Activated effector memory CD4-positive, alpha-beta T cell treated with anti-CD3 and anti-CD28 coated beads, Interleukin-2, amount 50 U/mL, for 16 hours (primary cell): ENCODE results near the gene GPX7.
"Not testable (repeated sequence)": the region's sequence is repeated elsewhere in the genome, so short reads cannot be mapped to it uniquely, and the experiment has no call there.

Source experiments
- DNase-seq: peaks from one replicate; pipeline ENCODE4 v3.0.0-alpha.2; 2020

The GPX7 gene

DNA sequence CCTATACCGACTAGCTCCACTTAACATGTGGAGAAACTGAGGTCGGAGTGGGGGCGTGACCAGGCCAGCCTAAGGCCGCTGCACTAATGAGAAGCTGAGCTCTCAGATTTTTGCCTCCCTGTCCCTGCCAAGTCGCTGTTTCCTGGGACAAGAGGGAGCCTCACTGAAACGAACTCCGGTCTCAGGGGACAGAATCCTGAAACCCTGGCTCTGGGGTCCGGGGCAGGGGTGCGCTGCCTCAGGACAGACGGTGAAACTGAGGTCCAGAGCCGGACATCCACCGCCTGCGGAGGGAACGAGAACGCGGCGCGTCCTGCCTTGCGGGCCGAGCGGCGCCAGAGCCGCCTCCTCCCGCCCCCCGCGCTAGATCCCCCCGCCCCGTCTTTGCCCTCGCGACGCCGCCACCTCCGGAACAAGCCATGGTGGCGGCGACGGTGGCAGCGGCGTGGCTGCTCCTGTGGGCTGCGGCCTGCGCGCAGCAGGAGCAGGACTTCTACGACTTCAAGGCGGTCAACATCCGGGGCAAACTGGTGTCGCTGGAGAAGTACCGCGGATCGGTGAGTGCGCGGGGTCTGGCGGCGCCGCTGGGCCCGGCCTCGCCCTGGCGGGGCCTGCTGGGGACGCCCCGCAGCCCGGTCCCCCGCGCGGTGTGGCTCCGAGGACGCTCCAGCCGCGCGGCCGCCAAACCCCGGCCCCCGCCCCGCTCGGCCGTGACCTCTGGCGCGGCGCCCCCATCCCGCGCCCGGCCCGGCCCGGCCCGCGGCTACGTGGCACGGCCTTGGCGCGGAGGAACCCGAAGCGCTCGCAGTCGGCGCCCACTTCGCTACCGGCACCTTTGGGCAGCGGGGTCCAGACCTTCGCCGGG, at the start of gene GPX7:
Gene GPX7 (plus strand): TSS at position 381 of the 865 bp plus-strand sequence. CDS start 39 bp downstream, at position 420.
- DNase-seq, result peak; percentile 83

DNA sequence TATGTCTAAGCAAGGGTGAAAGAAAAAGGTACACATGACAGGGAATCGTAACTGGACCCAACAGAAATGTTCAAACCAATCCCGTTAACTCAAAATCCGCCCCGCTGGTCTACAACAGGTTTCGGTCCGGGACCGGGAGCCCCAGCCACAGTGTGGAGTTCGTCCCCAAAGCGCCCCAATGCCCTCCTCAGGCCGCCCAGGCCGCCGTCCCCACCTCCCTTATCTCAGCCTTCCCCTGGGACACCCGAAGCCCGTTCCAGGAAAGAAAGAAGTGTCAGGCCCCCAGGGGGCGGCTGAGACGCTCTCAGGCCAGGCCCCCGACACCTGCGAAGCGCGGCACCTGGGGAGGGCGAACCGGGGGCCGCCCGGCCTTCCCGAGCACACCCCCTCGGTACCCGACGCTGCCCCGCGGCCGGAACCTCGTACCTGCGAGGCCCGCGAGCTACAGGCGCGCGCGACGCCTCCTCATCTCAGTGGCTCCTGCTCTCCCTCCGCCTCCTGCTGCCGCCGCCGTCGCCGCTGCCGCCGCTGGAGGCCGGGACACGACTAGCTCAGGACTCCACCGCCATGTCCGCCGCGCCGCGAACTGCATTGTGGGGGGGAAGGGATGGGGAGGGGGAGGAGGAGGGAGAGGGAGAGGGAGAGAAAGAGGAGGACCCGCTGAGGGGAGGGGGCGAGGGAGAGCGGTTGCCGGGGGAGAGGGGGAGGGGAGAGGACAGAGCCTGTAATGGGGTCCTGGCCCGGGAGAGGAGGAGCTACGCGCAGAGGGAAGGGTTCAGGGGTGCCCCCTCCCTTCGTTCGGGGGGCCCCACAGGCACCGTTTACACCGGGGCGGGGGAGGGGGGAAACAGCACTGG, 49.4 kb upstream of the GPX7 start, which contains the start of gene TUT4:
Gene TUT4 (minus strand): TSS at position 588 of the 857 bp plus-strand sequence. CDS start 26,812 bp downstream, outside the sequence.
- DNase-seq, result peak; percentile 90

DNA sequence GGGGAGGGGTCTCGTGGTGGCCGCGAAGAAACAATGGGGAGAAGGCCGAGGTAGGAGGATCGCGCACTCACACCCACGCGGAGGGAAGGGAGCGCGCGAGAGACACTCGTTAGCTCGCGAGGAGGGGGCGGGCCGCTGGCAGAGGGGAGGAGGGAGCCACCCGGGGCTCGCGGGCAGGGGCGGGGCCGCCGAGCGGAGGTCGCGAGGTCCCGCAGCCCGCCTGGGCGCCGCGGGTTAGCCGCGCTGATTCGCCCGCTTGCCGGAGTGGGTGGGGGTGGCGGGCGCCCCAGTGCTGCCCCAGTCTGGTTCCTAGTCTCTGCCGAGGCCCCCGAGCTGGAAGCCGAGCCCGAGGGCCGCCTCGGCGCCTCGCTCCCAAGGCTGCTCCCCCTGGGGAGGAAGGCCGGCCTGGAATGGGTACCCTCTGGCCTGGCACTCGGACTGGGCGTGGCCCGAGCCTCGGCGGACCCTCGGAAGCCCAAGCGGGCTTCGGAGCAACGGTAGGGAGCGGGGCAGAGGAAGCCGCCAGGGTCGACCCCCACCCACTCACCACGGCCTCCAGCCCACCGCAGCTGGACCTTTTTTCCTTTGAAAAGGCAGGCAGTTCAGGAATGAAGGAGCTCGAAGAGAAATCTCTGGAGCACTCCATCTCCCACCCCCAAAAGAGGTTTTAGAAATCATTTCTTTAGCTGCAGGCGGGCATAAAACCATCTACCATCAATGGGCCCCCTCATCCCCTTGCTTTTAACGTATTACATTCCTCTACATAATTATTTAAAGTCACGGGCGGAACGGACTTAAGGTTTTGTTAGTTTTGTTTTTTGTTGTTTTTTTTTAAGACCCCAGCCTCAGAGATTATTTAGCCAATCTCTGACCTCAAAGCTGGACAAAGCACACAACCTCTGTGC, 48.6 kb upstream of the GPX7 start:
- DNase-seq, result peak; percentile 96

DNA sequence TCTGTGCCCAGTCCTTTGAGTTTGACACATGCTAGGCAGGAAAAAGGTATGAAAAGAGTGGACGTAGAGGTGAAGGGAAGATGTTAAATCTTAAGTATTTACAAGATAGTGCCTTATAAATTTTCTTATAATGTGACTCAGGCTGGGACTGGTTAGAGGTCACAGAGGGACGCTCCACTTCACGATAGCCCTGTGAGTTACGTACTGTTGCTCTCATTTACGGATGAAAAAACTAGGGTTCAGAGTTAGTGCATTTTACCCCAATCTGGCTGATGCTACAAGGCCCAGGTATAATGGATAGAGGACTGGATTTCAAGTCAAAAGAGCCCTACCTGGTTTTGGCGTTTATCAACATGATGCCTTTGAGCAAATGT, 47.9 kb upstream of the GPX7 start:
- no peak for DNase-seq

DNA sequence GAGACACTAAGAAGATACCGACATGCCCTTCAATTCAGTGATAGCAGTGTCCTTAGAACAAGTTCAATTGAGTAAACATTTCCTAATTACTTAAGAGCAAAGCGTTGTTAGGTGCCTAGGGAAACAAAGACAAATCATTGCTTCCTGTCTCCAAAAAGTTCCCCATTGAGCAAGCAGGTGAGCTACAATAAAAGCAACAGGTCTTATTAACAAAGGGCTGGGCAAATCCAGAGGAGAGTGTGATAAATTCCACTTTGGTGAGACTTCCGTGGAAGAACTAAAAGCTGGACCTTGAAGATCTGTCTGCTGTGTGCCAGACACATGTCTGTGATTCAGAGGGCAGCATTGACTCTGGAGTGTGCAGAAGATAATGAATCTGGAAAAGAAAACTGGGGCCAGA, 47.4 kb upstream of the GPX7 start:
- no peak for DNase-seq

DNA sequence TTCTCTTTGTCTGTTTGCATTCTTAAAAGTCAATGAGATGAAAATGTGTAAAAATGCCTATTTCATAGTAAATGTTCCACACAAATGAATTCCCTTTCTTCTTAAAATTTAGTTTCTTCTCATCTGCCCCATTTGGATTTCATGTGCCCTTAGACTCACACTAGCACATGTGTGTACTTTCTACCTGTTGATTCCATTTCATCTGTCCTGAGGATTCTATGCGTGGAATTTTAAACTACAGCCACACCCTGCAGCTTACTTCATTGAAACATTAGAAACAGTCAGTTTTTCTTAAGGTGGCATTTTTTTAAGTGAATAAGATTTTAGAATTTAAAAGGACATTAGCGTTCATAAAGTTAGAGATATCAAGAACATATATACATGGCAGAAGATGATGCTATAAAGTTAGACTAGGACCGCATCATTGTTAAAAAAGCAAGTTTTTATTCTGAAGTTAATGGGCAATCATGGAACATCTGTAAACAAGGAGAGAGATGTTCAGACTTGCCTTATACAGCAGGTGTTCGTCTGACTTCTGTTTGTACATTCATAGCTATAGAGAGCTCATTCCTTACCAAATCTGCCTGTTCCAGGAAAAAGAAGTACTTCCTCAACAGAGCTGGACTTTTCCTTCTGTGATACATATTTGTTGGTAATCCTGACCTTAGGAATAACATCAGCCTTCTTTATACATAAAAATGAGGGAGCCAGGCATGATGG, 45.4 kb upstream of the GPX7 start:
- DNase-seq, result no peak

DNA sequence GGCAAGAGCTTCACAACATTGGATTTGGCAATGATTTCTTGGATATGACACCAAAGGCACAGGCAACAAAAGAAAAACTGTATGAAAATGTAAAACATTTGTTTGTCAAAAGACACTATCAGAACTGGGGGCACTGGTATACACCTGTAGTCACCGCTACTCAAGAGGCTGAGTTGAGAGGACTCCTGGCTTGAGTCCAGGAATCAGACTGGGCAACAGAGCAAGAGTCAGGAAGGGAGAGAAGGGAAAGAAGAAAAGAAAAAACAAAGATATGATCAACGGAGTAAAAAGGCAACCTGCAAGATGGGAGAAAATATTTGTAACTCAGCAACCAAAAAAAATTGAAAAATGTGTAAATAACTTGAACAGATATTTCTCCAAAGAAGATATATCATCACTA, 43.2 kb upstream of the GPX7 start:
- DNase-seq, result no peak

DNA sequence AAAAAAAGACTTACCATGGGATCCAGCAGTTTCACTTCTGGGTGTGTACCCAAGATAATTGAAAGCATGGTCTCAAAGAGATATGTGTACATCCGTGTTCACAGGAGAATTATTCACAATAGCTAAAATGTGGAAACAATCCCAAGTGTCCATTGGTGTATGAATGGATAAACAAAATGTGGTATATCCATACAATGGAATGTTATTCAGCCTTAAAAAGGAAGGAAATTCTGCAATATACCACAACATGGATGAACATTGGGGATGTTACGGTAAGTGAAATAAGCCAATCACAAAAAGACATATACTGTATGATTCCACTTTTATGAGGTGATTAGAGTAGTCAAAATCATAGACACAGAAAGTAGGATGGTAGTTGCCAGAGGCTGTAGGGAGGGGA, 42.3 kb upstream of the GPX7 start:
- no peak for DNase-seq

DNA sequence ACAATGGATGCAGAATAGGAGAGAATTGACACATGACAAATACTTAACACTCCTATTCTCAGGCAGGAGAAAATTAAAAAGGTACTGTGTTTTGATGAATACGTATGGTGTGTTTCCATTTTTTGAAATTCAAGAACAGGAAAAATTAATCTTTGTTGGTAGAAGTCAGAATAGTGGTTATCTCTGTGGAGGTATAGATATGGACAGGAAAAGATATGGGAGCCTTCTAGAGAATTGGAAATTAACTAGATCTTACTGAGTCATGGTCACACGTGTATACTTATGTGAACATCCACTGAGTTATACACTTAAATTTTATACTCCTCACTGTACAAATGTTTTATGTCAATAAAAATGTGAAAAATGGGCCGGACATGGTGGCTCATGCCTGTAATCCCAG, 39.4 kb upstream of the GPX7 start:
- DNase-seq, result no peak

DNA sequence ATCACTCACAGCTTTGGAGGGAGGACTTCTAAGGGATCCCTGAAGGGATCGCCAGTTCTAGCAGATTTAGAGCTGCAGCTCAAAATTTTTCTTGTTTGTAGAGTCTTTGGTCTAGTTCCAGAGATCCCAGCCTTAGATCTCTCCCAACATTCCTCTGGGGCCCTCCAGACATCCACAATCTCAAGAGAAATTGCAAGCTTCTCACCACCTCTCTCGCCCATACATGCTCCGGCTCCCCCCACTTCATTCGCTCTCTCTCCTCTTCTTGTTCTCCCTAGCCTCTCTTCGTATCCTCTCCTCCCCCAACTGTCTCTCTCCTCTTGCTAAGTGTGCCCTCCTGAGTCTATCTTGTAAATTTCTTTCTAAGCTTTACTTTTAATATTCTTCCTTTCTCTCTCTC, 34.2 kb upstream of the GPX7 start:
- DNase-seq, result no peak

DNA sequence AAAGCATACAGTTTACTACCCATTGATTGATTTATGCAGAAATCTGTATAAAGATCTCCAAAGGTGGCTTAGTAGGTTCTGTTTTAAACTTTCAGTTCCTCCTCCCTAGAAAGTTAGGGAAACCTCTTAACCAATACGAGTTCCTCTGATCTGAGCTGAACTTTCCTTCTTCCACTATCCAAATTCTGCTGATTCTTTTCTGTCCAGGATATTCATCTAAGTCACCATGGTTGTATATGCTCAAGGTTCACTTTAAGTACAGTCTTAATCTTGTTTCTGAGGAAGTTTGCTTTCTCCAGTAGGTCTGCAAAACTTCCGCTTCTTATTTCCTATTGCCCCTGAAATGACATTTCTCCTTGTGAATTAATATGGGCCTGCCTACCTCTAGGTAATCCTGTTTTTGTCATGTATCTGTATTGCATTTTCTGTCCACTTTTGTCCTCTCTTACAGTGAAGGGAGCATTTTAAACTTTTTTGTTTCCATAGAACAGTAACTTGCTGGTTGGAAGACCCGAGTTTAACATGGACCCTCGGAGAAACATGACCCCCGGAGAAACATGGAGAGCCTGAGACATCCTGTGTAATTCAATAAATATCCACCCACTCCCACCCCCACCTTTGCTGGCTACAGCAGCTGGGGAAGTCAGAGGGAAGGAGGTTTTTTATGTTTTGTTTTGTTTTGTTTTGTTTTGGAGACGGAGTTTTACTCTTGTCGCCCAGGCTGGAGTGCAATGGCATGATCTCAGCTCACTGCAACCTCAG, 32.5 kb upstream of the GPX7 start:
- DNase-seq, result no peak

DNA sequence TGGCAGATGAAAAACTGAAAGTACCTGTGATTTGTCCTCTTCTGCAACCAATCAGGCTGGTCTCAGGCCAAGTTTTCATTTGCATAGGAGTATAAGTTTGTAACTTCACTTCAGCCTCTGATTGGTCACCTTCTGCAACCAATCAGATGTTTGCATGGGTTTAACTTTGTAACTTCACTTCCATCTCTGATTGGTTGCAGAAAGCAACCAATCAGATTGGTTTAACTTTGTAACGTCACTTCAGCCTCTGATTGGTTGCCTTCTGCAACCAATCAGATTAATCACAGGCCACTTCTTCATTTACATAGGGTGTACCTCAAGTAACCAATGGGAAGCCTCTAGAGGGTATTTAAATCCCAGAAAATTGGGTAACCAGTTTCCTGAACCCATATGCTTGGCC, 30.4 kb upstream of the GPX7 start:
- DNase-seq, result no peak

DNA sequence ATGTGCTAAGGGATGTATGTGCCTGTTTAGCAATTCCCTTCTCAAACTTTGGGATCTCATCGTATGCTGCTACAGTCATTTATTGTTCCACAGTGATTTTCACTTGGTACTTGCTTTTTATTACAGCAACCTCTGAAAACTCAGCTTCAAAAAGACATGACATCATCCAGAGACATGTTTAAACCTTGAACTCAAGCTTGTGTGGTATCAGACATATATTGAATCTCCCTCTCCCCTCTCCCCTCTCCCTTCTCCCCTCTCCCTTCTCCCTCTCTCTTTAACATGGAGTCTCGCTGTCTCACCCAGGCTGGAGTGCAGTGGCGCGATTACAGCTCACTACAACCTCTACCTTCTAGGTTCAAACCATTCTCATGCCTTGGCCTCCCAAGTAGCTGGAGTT, 29.8 kb upstream of the GPX7 start:
- DNase-seq, result no peak

DNA sequence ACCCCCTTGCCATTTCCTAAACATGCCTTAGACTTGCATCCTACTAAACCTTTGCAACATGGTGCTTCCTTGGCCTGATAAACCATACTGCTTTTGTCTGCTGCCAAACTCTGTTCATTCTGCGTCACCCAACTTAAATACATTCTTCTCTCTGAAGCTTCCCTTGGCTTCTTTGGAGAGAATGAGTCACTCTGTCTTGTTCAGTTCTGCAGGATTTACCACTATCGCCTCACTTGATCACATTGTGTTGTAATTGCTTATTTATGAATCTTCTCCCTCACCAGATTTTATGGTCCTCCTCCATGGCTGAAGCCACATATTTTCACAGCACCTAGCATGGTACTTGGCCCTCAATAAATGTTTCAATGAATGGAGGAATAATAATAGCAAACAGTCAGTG, 27.6 kb upstream of the GPX7 start:
- DNase-seq, result no peak

DNA sequence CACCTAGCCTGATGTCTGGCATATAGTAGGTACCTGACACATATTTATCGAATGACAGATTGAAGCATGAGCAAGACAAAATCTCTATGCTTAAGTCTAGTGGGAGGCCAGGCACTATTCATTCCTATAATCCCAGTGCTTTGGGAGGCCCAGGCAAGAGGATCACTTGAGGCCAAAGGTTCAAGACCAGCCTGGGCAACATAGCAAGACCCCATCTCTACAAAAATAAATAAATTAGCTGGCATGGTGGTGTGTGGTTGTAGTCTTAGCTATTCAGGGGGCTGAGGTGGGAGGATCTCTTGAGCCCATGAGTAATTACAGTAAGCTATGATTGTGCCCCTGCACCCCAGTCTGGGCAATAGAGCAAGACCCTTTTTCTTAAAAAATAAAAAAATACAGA, 26.1 kb upstream of the GPX7 start:
- DNase-seq, result no peak

DNA sequence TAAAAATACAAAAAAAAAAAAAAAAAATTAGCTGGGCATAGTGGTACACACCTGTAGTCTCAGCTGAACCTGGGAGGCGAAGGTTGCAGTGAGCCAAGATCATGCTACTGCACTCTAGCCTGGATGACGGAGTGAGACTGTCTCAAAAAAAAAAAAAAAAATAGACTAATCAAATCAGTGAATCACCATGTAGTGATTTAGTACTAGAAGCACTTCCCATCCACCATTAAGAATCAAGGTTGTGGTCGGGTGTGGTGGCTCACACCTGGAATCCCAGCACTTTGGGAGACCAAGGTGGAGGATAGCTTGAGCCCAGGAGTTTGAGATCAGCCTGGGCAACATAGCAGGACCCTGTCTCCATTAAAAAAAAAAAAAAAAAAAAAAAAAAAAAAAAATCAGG, 24.1 kb upstream of the GPX7 start:
- DNase-seq, result not testable (repeated sequence)

DNA sequence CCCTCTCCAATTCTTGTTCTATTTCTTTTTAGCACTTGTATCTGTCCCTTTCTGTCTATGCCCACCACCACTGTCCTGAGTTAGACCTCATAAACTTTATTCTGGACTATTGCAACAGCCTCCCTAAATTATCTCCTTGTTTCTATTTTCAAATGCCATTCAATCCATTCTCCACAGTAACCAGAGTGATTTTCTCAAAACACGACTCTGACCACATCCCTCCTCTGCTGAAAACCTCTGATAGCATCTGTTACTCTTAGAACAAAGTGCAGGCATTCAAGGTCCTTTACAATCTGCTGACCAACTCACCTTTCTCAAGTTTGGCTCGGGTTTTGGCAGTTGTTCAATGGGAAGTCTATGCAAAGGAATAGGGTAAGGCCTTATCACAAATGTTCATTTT, 22.8 kb upstream of the GPX7 start:
- no peak for DNase-seq

DNA sequence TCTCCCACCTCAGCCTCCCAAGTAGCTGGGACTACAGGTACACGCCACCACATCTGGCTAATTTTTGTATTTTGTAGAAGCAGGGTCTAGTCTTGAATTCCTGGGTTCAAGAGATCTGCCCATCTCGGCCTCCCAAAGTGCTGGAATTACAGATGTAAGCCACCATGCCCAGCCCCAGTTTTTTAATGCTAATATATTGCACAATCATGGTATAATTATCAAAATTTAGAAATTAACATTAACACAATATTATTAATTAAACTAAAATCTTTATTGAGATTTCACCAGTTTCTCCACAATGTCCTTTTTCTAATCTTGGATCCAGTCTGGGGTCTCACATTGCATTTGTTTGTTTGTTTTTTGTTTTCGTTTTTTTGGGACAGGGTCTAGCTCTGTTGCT, 21.9 kb upstream of the GPX7 start:
- DNase-seq, result no peak

DNA sequence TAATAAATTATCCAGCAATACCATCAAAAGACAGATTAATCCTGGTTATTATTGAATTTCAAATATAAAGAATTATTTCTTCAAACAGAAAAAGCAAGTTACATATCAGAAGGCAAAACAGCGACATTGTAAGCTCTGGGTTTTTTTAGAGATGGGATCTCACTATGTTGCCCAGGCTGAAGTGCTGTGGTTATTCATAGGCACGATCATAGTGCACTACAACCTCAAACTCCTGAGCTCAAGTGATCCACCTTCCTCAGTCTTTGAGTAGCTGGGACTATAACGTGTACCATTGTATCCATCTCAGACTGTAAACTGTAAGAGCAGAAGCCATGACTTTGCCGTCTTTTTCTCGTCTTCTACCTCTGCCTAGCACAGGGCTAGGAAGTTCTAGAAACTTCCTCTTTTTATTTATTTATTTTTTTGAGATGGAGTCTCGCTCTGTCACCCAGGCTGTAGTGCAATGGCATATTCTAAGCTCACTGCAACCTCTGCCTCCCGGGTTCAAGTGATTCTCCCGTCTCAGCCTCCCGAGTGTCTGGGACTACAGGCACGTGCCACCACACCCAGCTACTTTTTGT, 20.0 kb upstream of the GPX7 start:
- DNase-seq, result no peak

DNA sequence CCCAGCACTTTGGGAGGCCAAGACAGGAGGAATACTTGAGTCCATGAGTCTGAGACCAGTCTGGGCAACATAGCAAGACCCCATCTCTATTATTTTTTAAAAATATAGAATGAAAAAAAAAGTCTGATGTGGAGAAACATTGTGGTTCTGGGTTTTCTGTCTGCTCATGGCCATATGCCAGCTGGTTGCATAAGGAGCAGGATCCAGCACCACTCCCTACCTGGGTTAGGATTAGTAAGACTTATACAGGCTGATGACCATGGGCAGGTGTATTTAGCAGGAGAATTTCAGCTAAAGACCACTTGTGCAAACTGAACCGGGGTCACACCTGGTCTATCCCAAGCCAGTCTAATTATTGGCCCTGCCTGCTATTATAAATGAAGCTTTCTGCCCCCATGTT, 16.7 kb upstream of the GPX7 start:
- DNase-seq, result no peak

DNA sequence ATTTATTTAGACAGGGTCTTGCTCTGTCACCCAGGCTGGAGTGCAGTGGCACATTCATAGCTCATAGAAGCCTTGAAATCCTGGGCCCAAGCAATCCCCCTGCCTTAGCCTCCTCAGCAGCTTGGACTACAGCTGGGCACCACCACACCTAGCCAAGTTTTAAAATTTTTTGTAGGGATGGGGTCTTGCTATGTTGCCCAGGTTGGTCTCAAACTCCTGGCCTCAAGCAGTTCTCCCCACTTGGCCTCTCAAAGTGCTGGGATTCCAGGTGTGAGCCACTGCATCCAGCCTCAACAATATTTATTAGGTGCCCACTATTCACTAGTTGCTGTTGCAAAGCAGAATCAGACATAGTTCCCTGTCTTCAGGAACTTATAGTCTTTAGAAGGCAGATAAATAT, 14.1 kb upstream of the GPX7 start:
- no peak for DNase-seq
